K562 (cell line): ENCODE results near the gene FOXK2. TPM values are rescaled to one million over a fixed set of nuclear protein-coding genes. Genes with fewer than 3 reads are reported as not detected.
A peak's percentile ranks its signal among the peaks of the same experiment; 100 is the strongest.

Experiments
- ARID1B ChIP-seq: fragments of 450-650 bp; IDR thresholded peaks from 2 replicates; pipeline ENCODE4 v1.6.1; 2016; ENCODE audit warnings: antibody characterized with exemption, mild to moderate bottlenecking, inconsistent platforms
- ATF1 ChIP-seq, 2 experiments: fragments of 450-650 bp in 1 of 2; IDR thresholded peaks; 2 replicates each; pipeline ENCODE4 v1.6.1; 2016; ENCODE audit warnings: missing compliant biosample characterization in 1 of 2, missing genetic modification characterization in 1 of 2
- CBFA2T3 ChIP-seq: fragments of 450-650 bp; IDR thresholded peaks from 2 replicates; pipeline ENCODE4 v1.6.1; 2017
- CREM ChIP-seq: IDR thresholded peaks from 2 replicates; pipeline ENCODE4 v1.6.1; 2014; ENCODE audit warnings: antibody characterized with exemption, low read depth
- E2F6 ChIP-seq, 2 experiments: IDR thresholded peaks; 2 replicates each; pipeline ENCODE4 v1.6.1; 2011; ENCODE audit warnings: borderline replicate concordance in 1 of 2, control low read depth in 1 of 2, low read depth in 1 of 2, low read length in 1 of 2, mild to moderate bottlenecking in 1 of 2, mixed read lengths in 1 of 2, moderate library complexity in 1 of 2; ENCODE audit not compliant: insufficient read depth in 1 of 2, insufficient read length in 1 of 2, poor library complexity in 1 of 2, severe bottlenecking in 1 of 2; ENCODE audit errors: extremely low read depth in 1 of 2
- HBP1 ChIP-seq: fragments of 450-650 bp; formaldehyde crosslinking; IDR thresholded peaks from 2 replicates; pipeline ENCODE4 v1.4.0; 2022; ENCODE audit warnings: missing genetic modification characterization
- HNRNPUL1 ChIP-seq: fragments of 200-400 bp; formaldehyde crosslinking; IDR thresholded peaks from 2 replicates; pipeline ENCODE4 v1.6.1; 2017; ENCODE audit warnings: low read length
- MEF2A ChIP-seq: IDR thresholded peaks from 2 replicates; pipeline ENCODE4 v1.6.1; 2011; ENCODE audit warnings: low read depth, mild to moderate bottlenecking, low read length, moderate library complexity; ENCODE audit not compliant: control insufficient read depth
- NRF1 ChIP-seq, 2 experiments: fragments of 450-650 bp; IDR thresholded peaks in 1 of 2; conservative IDR thresholded peaks in 1 of 2; 2 replicates each; pipeline ENCODE4 v1.6.1; 2014; ENCODE audit warnings: mild to moderate bottlenecking in 2 of 2
- OTX1 ChIP-seq: fragments of 450-650 bp; formaldehyde crosslinking; IDR thresholded peaks from 2 replicates; pipeline ENCODE4 v1.4.0; 2022; ENCODE audit warnings: mild to moderate bottlenecking
- RBM17 ChIP-seq: fragments of 200-400 bp; formaldehyde crosslinking; IDR thresholded peaks from 2 replicates; pipeline ENCODE4 v1.6.1; 2017; ENCODE audit warnings: low read depth, mild to moderate bottlenecking, low read length, borderline replicate concordance
- RUNX1 ChIP-seq: sonication (generic); IDR thresholded peaks from 2 replicates; pipeline ENCODE4 v1.6.1; 2016; ENCODE audit warnings: antibody characterized with exemption, low read depth
- STAT5A ChIP-seq: IDR thresholded peaks from 2 replicates; pipeline ENCODE4 v1.6.1; 2012; ENCODE audit warnings: low read length, inconsistent platforms, borderline replicate concordance
- STAT5B ChIP-seq: fragments of 250-450 bp; sonication (Bioruptor Pico); IDR thresholded peaks from 2 replicates; pipeline ENCODE4 v1.8.0; 2021; ENCODE audit warnings: mild to moderate bottlenecking, inconsistent platforms
- SUPT5H ChIP-seq: fragments of 450-650 bp; IDR thresholded peaks from 2 replicates; pipeline ENCODE4 v1.6.1; 2016
- TAF15 ChIP-seq: fragments of 200-400 bp; formaldehyde crosslinking; IDR thresholded peaks from 2 replicates; pipeline ENCODE4 v1.6.1; 2017; ENCODE audit warnings: mild to moderate bottlenecking, low read depth, low read length, moderate library complexity
- TBP ChIP-seq: optimal IDR thresholded peaks from 2 replicates; pipeline ENCODE3; 2011; ENCODE audit warnings: low read depth, low read length, improper control_type of control experiment
- ZNF324 ChIP-seq: fragments of 250-450 bp; sonication (Bioruptor Pico); IDR thresholded peaks from 2 replicates; pipeline ENCODE4 v1.4.0; 2020; ENCODE audit warnings: mild to moderate bottlenecking
- ZNF518B ChIP-seq: fragments of 250-450 bp; sonication (Bioruptor Pico); IDR thresholded peaks from 2 replicates; pipeline ENCODE4 v1.5.0; 2021; ENCODE audit warnings: mild to moderate bottlenecking, moderate library complexity
- ZNF77 ChIP-seq: fragments of 250-450 bp; sonication (Bioruptor Pico); IDR thresholded peaks from 2 replicates; pipeline ENCODE4 v1.5.0; 2020
- ZNF780A ChIP-seq: fragments of 250-450 bp; sonication (Bioruptor Pico); IDR thresholded peaks from 2 replicates; pipeline ENCODE4 v1.5.0; 2021; ENCODE audit warnings: mild to moderate bottlenecking
- ZSCAN32 ChIP-seq: fragments of 450-650 bp; formaldehyde crosslinking; IDR thresholded peaks from 2 replicates; pipeline ENCODE4 v1.4.0; 2020; ENCODE audit warnings: mild to moderate bottlenecking, moderate library complexity
- polyA plus RNA-seq, 8 experiments: library from polyadenylated mRNA; depleted of rRNA in 4 of 8; stranded (reverse) in 5 of 8; unstranded in 3 of 8; fragments of >200 nt; fragmentation: Nextera tagmentation in 2 of 8; fragmentation: Illumina TruSeq in 1 of 8; extraction: Ambion mirVana in 2 of 8; extraction: Trizol in 1 of 8; gene quantifications; 2 replicates each; pipeline versions ENCODE4 v1.2.1 to v1.2.3, GENCODE V29; 2011 to 2014; ENCODE audit warnings: inconsistent platforms in 1 of 8, missing spikeins in 1 of 8
- total RNA-seq, 7 experiments: library from RNA; depleted of rRNA in 6 of 7; stranded (reverse); fragments of >200 nt in 6 of 7; fragmentation: Illumina TruSeq in 2 of 7; extraction: Trizol in 2 of 7; gene quantifications; 2 replicates each; pipeline versions ENCODE4 v1.2.1 to v1.2.3, GENCODE V29; 2011 to 2021; ENCODE audit warnings: low replicate concordance in 1 of 7

FOXK2 gene
- total and polyA plus RNA-seq, 9 of the 15 experiments (the other 6 are each of a cell fraction or from before 2014, with no cell fraction given) = 3.0 to 86.0 (median 44.1) TPM

GRCh38 chr17:82494236-82495055 lies 25.1 kb upstream of the FOXK2 start (continued):
- TF ChIP-seq MEF2A (peak; percentile 79; the same call in 1 of the 2 replicates), OTX1 (no peak), ZSCAN32 (no peak), SUPT5H (no peak), STAT5A (no peak; the same call in 1 of the 2 replicates), RBM17 (no peak), HNRNPUL1 (0 out of 2 replicates have a peak, but pooled peaks have one; percentile 64), RUNX1 (no peak), NRF1 (conservative IDR thresholded peaks at IDR 0.05 in 1 of 2, IDR thresholded peaks at IDR 0.05 in 1 of 2) (peak; percentile 41 to 53; a peak in 3 of 4 replicates), STAT5B (no peak), CBFA2T3 (0 out of 2 replicates have a peak, but pooled peaks have one; percentile 16), HBP1 (peak; percentile 69), ZNF518B (CRISPR knock-in tag) (no peak), CREM (peak; percentile 70), ZNF780A (CRISPR knock-in tag) (no peak), TAF15 (no peak), ATF1 (CRISPR knock-in tag; IDR thresholded peaks at IDR 0.05) (no peak), ATF1 (tag; IDR thresholded peaks at IDR 0.05) (peak; percentile 78), TBP (peak; percentile 99), ZNF77 (CRISPR knock-in tag) (no peak), ZNF324 (no peak), ARID1B (peak; percentile 55), E2F6 (IDR thresholded peaks at IDR 0.05; ENCODE audit: borderline replicate concordance in 1 of 2, extremely low read depth in 1 of 2, insufficient read depth in 1 of 2, insufficient read length in 1 of 2, low read depth in 1 of 2, low read length in 1 of 2, poor library complexity in 1 of 2, severe bottlenecking in 1 of 2) (peak; percentile 22 to 61)
